Stomach (tissue), 9 donors: Measurements from ENCODE around the gene ERH. TPM values are rescaled to one million over a fixed set of nuclear protein-coding genes. Genes with fewer than 3 reads are reported as not detected.

Experiments used
- DNase-seq, 2 donors: peaks; one replicate each; pipeline versions ENCODE4 v3.0.0 to v3.0.0-alpha.2; 2013 to 2019
- H3K27ac ChIP-seq, 5 donors: fragments of 200-600 bp in 4 of 5; sonication (generic) in 4 of 5; one replicate each; pipeline ENCODE4 v1.5.1; 2013 to 2019; ENCODE audit warnings: mild to moderate bottlenecking in 1 of 5, moderate library complexity in 1 of 5
- H3K27me3 ChIP-seq, 3 donors: fragments of 200-600 bp; sonication (generic); one replicate each; pipeline ENCODE4 v1.5.1; 2017 to 2019; ENCODE audit warnings: mixed run types in 1 of 3
- H3K36me3 ChIP-seq, 4 donors: fragments of 200-600 bp; sonication (generic); 1 replicate in 3 of 4; 2 replicates in 1 of 4; pipeline ENCODE4 v1.5.1; 2016 to 2019
- H3K4me1 ChIP-seq, 4 donors: fragments of 200-600 bp; sonication (generic); one replicate each; pipeline ENCODE4 v1.5.1; 2016 to 2019
- H3K4me3 ChIP-seq, 4 donors: fragments of 200-600 bp; sonication (generic) in 3 of 4; one replicate each; pipeline ENCODE4 v1.5.1; 2016 to 2019; ENCODE audit warnings: mild to moderate bottlenecking in 1 of 4
- H3K9me3 ChIP-seq, 4 donors: fragments of 200-600 bp; sonication (generic); one replicate each; pipeline ENCODE4 v1.5.1; 2016 to 2019
- CTCF ChIP-seq, 7 experiments: fragments of 450-650 bp in 4 of 7; fragments of 200-600 bp in 3 of 7; sonication (generic) in 3 of 7; IDR thresholded peaks; one replicate each; pipeline ENCODE4 v1.5.1; 2016 to 2019; ENCODE audit warnings: antibody characterized with exemption in 7 of 7, control low read depth in 2 of 7, mild to moderate bottlenecking in 1 of 7
- EP300 ChIP-seq: sonication (generic); formaldehyde crosslinking; IDR thresholded peaks from one replicate; pipeline ENCODE4 v1.6.1; 2017; ENCODE audit warnings: antibody characterized with exemption
- POLR2A ChIP-seq, 4 donors: fragments of 450-650 bp; IDR thresholded peaks; one replicate each; pipeline ENCODE4 v1.6.1; 2016; ENCODE audit warnings: antibody characterized with exemption in 4 of 4, control low read depth in 2 of 4, mild to moderate bottlenecking in 1 of 4, moderate library complexity in 1 of 4
- POLR2AphosphoS5 ChIP-seq, 3 donors: sonication (generic); formaldehyde crosslinking; IDR thresholded peaks; one replicate each; pipeline ENCODE4 v1.6.1; 2016; ENCODE audit warnings: antibody characterized with exemption in 3 of 3
- WGBS, 5 donors: extraction: QIAGEN DNeasy Blood & Tissue Kit in 3 of 5; methylation state at CpG; one replicate each; pipeline versions ENCODE4 v1.1.5 to v1.1.7; 2013 to 2018; 5-methylcytosine and 5-hydroxymethylcytosine counted together
- intact Hi-C: fragments of 100-400 bp; cut with DNase I; formaldehyde crosslinking; loops from one replicate; pipeline ENCODE4 v1.15.1; 2023; ENCODE audit warnings: low total_unique reads
- polyA plus RNA-seq, 3 donors: library from polyadenylated mRNA; stranded (reverse); fragments of 200-250 nt; gene quantifications; one replicate each; pipeline ENCODE4 v1.2.3, GENCODE V29; 2013
- total RNA-seq, 5 donors: library from RNA; depleted of rRNA; stranded (reverse); fragments of >200 nt; gene quantifications; one replicate each; pipeline versions ENCODE4 v1.1.0 to v1.2.3, GENCODE V29; 2014 to 2016
- donor health status: healthy with polysubstance abuse.
- donor health status: Bipolar disorder and iron deficiency.
- donor health status: healthy.

ERH gene
- total and polyA plus RNA-seq, 8 donors = 12.5 to 159 (median 97.8) TPM

DNA sequence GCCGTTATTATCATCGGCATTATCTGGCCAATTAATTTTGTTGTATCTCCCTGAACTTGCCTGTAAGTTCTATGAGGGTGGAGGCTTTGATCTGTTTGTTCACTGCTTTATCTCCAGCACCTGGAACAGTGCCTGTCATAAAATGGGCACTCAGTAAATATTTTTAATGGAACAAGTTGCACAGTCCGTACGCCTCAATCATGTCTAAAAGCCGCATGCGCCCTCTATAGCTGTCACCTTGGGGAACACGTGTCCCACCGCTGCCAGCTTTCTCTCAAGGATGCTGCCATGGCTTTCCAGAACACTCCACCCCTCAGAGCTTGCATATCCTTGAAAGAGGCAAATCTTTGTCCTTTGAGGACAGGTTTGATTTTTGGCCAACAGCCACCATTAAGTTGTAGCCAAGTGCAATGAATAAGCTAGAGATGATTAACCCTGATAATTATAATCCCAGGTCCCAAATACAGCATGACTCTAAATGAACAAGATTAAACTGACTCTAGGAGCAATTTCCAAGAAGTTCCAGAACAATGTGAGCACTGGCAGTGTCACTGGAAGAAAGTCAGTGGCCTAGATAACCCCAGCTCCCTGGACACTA is 55.1 kb downstream of the ERH start:
- no peak overlapping the region for H3K27ac ChIP-seq
- TF ChIP-seq POLR2AphosphoS5 (IDR thresholded peaks at IDR 0.05) = no peak
- H3K36me3 ChIP-seq = no peaks in the 10 kb centered on the region
- H3K27me3 ChIP-seq = peaks cover 0 to 6% (median 0%) of the 10 kb centered on the region in 3 donors
- 24 to 55% (median 34%) methylated on average over 8 of the region's 8 CpGs for WGBS, 5 donors
- H3K4me1 ChIP-seq = peaks cover 0 to 20% (median 7%) of the 10 kb centered on the region in 4 donors
- H3K4me3 ChIP-seq = no peak overlapping the region
- intact Hi-C loops = no loop called here
- peak; percentile 22 to 64 for DNase-seq
- no peaks in the 10 kb centered on the region for H3K9me3 ChIP-seq

DNA sequence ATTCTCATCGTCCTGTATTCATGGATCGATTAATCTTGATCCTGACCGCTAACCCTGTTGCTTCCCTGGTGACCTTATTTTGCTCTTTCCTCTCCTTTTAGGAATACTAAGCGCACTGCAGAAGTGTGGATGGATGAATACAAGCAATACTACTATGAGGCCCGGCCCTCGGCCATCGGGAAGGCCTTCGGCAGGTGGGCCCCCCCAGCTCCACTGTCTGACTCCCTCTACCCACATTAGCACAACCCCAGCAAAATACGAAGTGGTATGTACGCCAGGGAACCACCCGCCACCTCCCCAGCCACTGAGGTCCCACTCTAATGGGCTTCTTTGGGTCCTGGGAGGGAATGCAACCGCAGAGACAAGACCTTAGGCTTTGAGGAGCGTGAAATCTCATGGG is 58.7 kb downstream of the ERH start:
- WGBS, 5 donors = 92 to 97% (median 93%) methylated on average over 13 of the region's 13 CpGs
- no peak for TF ChIP-seq POLR2AphosphoS5 (IDR thresholded peaks at IDR 0.05)
- TF ChIP-seq POLR2A (IDR thresholded peaks at IDR 0.05) = no peak
- no peak for TF ChIP-seq EP300

DNA sequence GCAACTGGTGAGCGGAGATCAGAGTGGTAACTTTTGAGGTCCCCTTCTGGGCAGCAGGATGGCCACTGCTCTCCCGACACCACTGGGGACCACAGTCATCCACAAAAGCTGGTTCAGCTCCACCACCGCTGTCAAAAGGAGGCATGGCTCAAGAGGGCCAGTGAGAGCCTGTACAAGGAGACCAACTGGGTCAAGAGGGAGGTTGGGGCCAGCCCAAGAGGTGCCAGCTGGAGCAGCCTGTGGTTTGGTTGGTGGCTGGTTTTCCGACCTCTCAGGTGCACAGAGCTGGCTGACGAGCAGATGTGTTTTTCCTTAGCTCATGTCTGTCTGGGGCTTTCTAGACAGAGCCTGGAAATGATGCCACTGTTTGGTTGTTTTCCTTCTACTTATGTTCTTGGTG is 60.1 kb downstream of the ERH start:
- Histone ChIP-seq H3K36me3 (no peaks in the 10 kb centered on the region), H3K4me1 (peaks cover 0 to 6% (median 3%) of the 10 kb centered on the region in 4 donors), H3K27me3 (peaks cover 0 to 6% (median 0%) of the 10 kb centered on the region in 3 donors), H3K9me3 (no peaks in the 10 kb centered on the region), H3K27ac (no peak overlapping the region), H3K4me3 (no peak overlapping the region)
- DNase-seq = no peak
- TF ChIP-seq EP300 (no peak), POLR2A (IDR thresholded peaks at IDR 0.05) (no peak), CTCF (IDR thresholded peaks at IDR 0.05) (no peak), POLR2AphosphoS5 (IDR thresholded peaks at IDR 0.05) (no peak)
- intact Hi-C loops = no loop called here
- 80 to 97% (median 93%) methylated on average over 5 of the region's 5 CpGs for WGBS, 5 donors

More for the DNA sequence above, 58.7 kb downstream of the ERH start:
- no peaks in the 10 kb centered on the region for H3K9me3 ChIP-seq
- no peak overlapping the region for H3K4me3 ChIP-seq
- DNase-seq = no peak
- H3K4me1 ChIP-seq = peaks cover 0 to 16% (median 7%) of the 10 kb centered on the region in 4 donors
- peaks cover 0 to 6% (median 0%) of the 10 kb centered on the region in 3 donors for H3K27me3 ChIP-seq
- H3K27ac ChIP-seq = no peak overlapping the region
- no peaks in the 10 kb centered on the region for H3K36me3 ChIP-seq
- intact Hi-C loops = no loop called here

DNA sequence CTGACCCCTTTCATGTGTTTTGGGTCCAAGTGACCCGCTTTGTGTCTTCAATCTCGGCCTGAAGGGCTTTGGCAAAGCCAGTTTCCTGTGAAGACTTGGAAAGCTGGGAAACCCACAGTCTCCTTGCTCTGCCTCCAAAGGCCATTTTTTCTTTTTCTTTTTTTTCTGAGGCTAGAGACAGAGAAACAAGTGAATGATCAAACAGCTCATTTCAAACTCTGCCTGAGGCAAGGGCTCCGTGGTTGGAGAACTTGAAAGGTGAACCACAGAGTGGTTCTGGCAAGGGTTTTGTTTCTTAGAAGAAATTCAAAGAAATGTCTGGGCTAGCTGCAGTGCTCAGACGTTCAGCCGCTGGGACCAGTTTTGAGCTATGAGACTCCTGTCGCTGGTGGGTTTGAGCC is 62.7 kb downstream of the ERH start:
- intact Hi-C loops = no loop called here
- H3K27ac ChIP-seq = no peak overlapping the region
- 60 to 63% (median 61%) methylated on average over 6 of the region's 6 CpGs for WGBS, 5 donors
- DNase-seq = no peak
- H3K27me3 ChIP-seq = no peaks in the 10 kb centered on the region
- H3K4me3 ChIP-seq = no peak overlapping the region
- no peaks in the 10 kb centered on the region for H3K9me3 ChIP-seq
- no peaks in the 10 kb centered on the region for H3K4me1 ChIP-seq
- TF ChIP-seq EP300 (no peak), POLR2A (IDR thresholded peaks at IDR 0.05) (no peak), CTCF (IDR thresholded peaks at IDR 0.05) (no peak), POLR2AphosphoS5 (IDR thresholded peaks at IDR 0.05) (no peak)
- H3K36me3 ChIP-seq = no peaks in the 10 kb centered on the region

GRCh38 chr14:69334576-69334975 is 63.5 kb downstream of the ERH start:
- no peak overlapping the region for H3K27ac ChIP-seq
- no peaks in the 10 kb centered on the region for H3K4me1 ChIP-seq
- H3K4me3 ChIP-seq = no peak overlapping the region
- H3K36me3 ChIP-seq = no peaks in the 10 kb centered on the region
- H3K27me3 ChIP-seq = no peaks in the 10 kb centered on the region
- intact Hi-C loops = no loop called here
- DNase-seq = no peak
- H3K9me3 ChIP-seq = no peaks in the 10 kb centered on the region
- 88 to 92% (median 90%) methylated on average over 4 to 6 of the region's 6 CpGs for WGBS, 5 donors
- no peak for TF ChIP-seq POLR2AphosphoS5 (IDR thresholded peaks at IDR 0.05)
- TF ChIP-seq POLR2A (IDR thresholded peaks at IDR 0.05) = no peak
- no peak for TF ChIP-seq CTCF (IDR thresholded peaks at IDR 0.05)
- no peak for TF ChIP-seq EP300
